Dedifferentiated amniotic fluid mesenchymal stem cell (primary cell): ENCODE data around the gene SERPINA3.
"Not testable (repeated sequence)": the region's sequence is repeated elsewhere in the genome, so short reads cannot be mapped to it uniquely, and the experiment has no call there.

Source experiments
- DNase-seq: peaks from one replicate; pipeline ENCODE4 v3.0.0-alpha.2; 2016; ENCODE audit errors: extremely low spot score

The SERPINA3 gene

DNA sequence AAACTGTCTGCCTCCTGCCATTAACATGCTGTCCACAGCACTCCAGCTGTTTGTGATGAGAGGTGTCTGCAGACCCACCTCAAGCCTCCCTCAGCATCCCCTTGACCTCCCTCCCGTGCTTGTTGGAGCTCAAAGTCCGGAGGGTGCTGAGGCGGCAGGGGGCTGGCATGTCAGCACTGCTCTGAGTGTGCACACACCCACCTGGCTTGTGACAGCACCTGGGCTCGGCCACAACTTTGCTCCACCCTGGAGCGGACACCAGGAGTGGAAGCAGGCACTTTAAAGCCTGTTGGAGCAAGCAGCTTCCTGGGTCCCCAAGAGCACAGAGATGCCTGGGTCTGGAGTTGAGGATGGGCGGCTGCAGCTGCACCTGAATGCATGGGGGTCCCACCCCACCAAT lies 20.9 kb downstream of the SERPINA3 start:
- DNase-seq = no peak

- no peak for DNase-seq
Measured at GRCh38 chr14:94635154-94635553, 23.0 kb downstream of the SERPINA3 start.

GRCh38 chr14:94636744-94637412 lies 24.7 kb downstream of the SERPINA3 start:
- DNase-seq = no peak

- DNase-seq = not testable (repeated sequence)
Measured at GRCh38 chr14:94637814-94638213, 25.6 kb downstream of the SERPINA3 start.

- DNase-seq = no peak
Measured at GRCh38 chr14:94638339-94638738, 26.1 kb downstream of the SERPINA3 start.

GRCh38 chr14:94638961-94639817 lies 27.0 kb downstream of the SERPINA3 start:
- no peak for DNase-seq

DNA sequence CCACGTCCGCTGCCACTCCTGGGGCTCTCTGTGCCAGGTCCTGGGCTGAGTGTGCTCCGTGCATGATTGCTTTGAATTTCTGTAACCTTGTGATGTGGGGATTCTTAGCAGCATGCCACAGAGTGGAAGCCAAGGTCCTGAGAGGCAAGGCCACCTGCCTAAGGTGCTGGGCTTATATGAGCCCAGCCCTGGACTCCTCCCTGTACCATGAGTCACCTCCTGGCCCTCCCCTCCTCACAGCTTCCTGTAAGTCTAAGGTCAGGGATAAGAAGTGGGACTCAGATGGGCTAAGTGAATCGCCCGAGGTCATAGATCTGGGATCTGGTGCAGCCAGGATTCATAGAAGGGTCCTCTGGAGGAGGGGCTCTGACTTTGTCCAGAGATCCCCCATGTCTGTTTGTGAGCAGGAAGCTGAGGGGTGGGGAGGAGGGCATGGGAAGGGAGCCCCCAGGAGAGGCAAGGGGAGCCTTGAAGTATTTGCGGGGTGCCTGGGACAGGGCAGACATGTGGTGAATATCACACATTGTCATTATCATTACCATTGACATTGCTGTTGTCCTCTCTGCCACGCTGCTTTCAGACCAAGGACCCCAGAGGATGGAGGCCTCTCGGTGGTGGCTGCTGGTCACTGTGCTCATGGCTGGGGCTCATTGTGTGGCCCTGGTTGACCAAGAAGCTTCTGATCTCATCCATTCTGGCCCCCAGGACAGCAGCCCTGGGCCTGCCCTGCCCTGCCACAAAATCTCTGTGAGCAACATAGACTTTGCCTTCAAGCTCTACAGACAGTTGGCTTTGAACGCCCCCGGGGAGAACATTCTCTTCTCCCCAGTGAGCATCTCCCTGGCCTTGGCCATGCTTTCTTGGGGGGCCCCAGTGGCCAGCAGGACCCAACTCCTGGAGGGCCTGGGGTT lies 28.8 kb downstream of the SERPINA3 start:
- DNase-seq = no peak

DNA sequence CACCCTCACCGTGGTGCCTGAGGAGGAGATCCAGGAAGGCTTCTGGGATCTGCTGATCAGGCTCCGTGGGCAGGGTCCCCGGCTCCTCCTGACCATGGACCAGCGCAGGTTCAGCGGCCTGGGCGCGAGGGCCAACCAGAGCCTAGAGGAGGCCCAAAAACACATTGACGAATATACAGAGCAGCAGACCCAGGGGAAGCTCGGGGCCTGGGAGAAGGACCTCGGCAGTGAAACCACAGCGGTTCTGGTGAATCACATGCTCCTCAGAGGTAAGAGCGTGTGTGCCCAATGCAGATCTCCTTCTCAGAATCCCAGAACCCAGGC lies 29.4 kb downstream of the SERPINA3 start:
- DNase-seq = no peak

- no peak for DNase-seq
Measured at GRCh38 chr14:94643316-94644101, 31.3 kb downstream of the SERPINA3 start.

DNA sequence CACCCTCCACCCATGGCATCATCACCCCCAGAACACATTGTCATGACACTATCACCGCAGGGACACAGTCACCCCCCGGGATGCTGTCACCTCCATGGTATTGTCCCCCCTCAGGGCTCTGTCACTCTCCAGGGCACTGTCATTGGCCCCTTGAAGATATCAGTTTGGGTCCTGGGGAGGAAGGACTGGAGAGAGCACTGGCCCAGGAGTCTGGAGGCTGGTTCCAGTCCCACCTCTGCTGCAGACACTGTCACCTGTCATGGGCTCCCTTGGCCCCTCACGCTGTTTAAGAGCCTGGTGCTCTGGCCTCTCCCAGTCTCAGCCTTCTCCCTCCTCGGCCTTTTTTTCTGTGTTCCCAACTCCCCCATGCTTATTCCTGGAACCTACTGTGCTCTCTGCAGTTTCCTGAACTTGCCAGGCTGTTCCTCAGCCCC lies 31.9 kb downstream of the SERPINA3 start:
- no peak for DNase-seq

- no peak for DNase-seq
Measured at GRCh38 chr14:94646066-94646465, 33.9 kb downstream of the SERPINA3 start.

DNA sequence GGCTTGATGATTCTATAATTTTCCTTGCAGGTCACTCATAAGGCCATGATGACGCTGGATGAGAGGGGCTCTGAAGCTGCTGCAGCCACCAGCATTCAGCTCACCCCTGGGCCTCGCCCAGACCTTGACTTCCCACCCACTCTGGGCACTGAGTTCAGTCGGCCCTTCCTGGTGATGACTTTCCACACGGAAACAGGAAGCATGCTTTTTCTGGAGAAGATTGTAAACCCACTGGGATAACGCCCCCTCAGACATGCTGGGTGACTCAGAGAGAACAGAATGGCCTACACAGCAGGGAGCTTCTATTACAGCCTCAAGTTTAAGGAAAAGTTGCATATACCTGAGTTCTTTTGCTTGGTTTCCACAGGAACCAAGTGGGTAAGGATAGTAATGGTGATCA lies 34.3 kb downstream of the SERPINA3 start:
- DNase-seq = peak; percentile 30

- no peak for DNase-seq
Measured at GRCh38 chr14:94648801-94649200, 36.6 kb downstream of the SERPINA3 start.

- DNase-seq = no peak
Measured at GRCh38 chr14:94649543-94650443, 37.6 kb downstream of the SERPINA3 start.

- no peak for DNase-seq
Measured at GRCh38 chr14:94650444-94650775, 38.2 kb downstream of the SERPINA3 start.

- DNase-seq = no peak
Measured at GRCh38 chr14:94650806-94651805, 38.9 kb downstream of the SERPINA3 start.

GRCh38 chr14:94653321-94653720 lies 41.1 kb downstream of the SERPINA3 start:
- DNase-seq = no peak

GRCh38 chr14:94654071-94654861 lies 42.1 kb downstream of the SERPINA3 start:
- DNase-seq = no peak
